HCT116 (cell line): ENCODE measurements around the gene SLAIN2. TPM values are rescaled to one million over a fixed set of nuclear protein-coding genes. Genes with fewer than 3 reads are reported as not detected.

Source experiments
- ATAC-seq: fragments of 200-7000 bp; cut with Tn5 transposase; 2 replicates; pipeline ENCODE4 v1.9.1; 2020; ENCODE audit warnings: mild to moderate bottlenecking, moderate library complexity
- BruUV-seq: library from RNA; stranded (reverse); fragments of 400-500 nt; replicated peaks from 2 replicates; lab custom pipeline; 2021; lab: Mats Ljungman, UMichigan
- CTCF ChIA-PET: fragments of 300-600 bp; sonication (Branson Sonifier 250); formaldehyde crosslinking; loops from one replicate; lab custom pipeline; 2021; ENCODE audit warnings: antibody characterized with exemption; lab: Charles Lee
- POLR2A ChIA-PET: fragments of 300-600, 350-600 bp; sonication (Branson Sonifier 250); formaldehyde crosslinking; loops from one replicate; lab custom pipeline; 2021; ENCODE audit warnings: antibody characterized with exemption; lab: Charles Lee
- RAD21 ChIA-PET, 2 experiments: fragments of 300-600 bp; sonication (Branson Sonifier 250); formaldehyde crosslinking; loops; one replicate each; lab custom pipeline; 2023; ENCODE audit warnings: low total read pairs in 2 of 2; ENCODE audit not compliant: uncharacterized antibody in 2 of 2, unreplicated experiment in 2 of 2, low non-redundant PET in 1 of 2; lab: Charles Lee
- DNase-seq: peaks from one replicate; pipeline ENCODE4 v3.0.0-alpha.2; 2010; ENCODE audit warnings: low read depth, low spot score
- H2AFZ ChIP-seq: fragments of 200-600 bp; shearing (Covaris generic), sonication (generic); 2 replicates; pipeline ENCODE4 v1.6.1; 2017; ENCODE audit warnings: low read depth, mixed run types, mixed read lengths, antibody characterized with exemption, low read length; ENCODE audit not compliant: poor library complexity, severe bottlenecking
- H3K27ac ChIP-seq: 2 replicates; pipeline ENCODE4 v1.5.1; 2012; ENCODE audit warnings: low read depth, low read length
- H3K27me3 ChIP-seq: fragments of 200-600 bp; sonication (generic); 2 replicates; pipeline ENCODE4 v1.6.1; 2016; ENCODE audit warnings: mixed run types, low read length, mixed read lengths; ENCODE audit not compliant: insufficient read depth
- H3K36me3 ChIP-seq, 2 experiments: fragments of 200-500 bp in 1 of 2; fragments of 200-600 bp in 1 of 2; sonication (Bioruptor generic) in 1 of 2; sonication (generic) in 1 of 2; 2 replicates each; pipeline versions ENCODE4 v1.5.1 to v1.6.1; 2014 to 2016; ENCODE audit warnings: low read length in 2 of 2, inconsistent platforms in 1 of 2, mixed read lengths in 1 of 2, mixed run types in 1 of 2; ENCODE audit not compliant: insufficient read depth in 2 of 2, control insufficient read depth in 1 of 2
- H3K4me1 ChIP-seq, 2 experiments: fragments of 200-600 bp in 1 of 2; sonication (generic) in 1 of 2; 2 replicates each; pipeline versions ENCODE4 v1.5.1 to v1.6.1; 2012 to 2017; ENCODE audit warnings: low read length in 2 of 2, inconsistent platforms in 1 of 2, mild to moderate bottlenecking in 1 of 2, mixed read lengths in 1 of 2, mixed run types in 1 of 2, moderate library complexity in 1 of 2; ENCODE audit not compliant: insufficient read depth in 2 of 2, control insufficient read depth in 1 of 2
- H3K4me2 ChIP-seq: fragments of 200-600 bp; sonication (generic); 2 replicates; pipeline ENCODE4 v1.6.1; 2017; ENCODE audit warnings: mixed run types, low read length, mixed read lengths
- H3K4me3 ChIP-seq, 2 experiments: fragments of 200-600 bp in 1 of 2; sonication (generic) in 1 of 2; replicated peaks in 1 of 2; 2 replicates each; pipeline ENCODE4 v1.5.1; 2011 to 2016; ENCODE audit warnings: low read length in 2 of 2, control low read depth in 1 of 2, low read depth in 1 of 2, mild to moderate bottlenecking in 1 of 2, mixed read lengths in 1 of 2, mixed run types in 1 of 2
- H3K79me2 ChIP-seq: fragments of 200-600 bp; sonication (generic); 2 replicates; pipeline ENCODE4 v1.6.1; 2017; ENCODE audit warnings: mild to moderate bottlenecking, mixed run types, low read length, moderate library complexity, mixed read lengths; ENCODE audit not compliant: insufficient read depth
- H3K9ac ChIP-seq: fragments of 200-600 bp; sonication (generic); 2 replicates; pipeline ENCODE4 v1.6.1; 2016; ENCODE audit warnings: low read length, mixed read lengths
- H3K9me2 ChIP-seq: fragments of 200-600 bp; sonication (generic), shearing (Covaris generic); 2 replicates; pipeline ENCODE4 v1.6.1; 2017; ENCODE audit warnings: mixed run types, mild to moderate bottlenecking, moderate library complexity; ENCODE audit not compliant: insufficient read depth
- H3K9me3 ChIP-seq, 2 experiments: fragments of 200-500 bp in 1 of 2; fragments of 200-600 bp in 1 of 2; sonication (Bioruptor generic) in 1 of 2; sonication (generic) in 1 of 2; 2 replicates each; pipeline ENCODE4 v1.6.1; 2014 to 2017; ENCODE audit warnings: low read length in 2 of 2, mixed read lengths in 2 of 2, inconsistent platforms in 1 of 2, low read depth in 1 of 2, mild to moderate bottlenecking in 1 of 2, mixed run types in 1 of 2, moderate library complexity in 1 of 2; ENCODE audit not compliant: control insufficient read depth in 1 of 2, insufficient read depth in 1 of 2
- H4K20me1 ChIP-seq: fragments of 200-600 bp; sonication (generic), shearing (Covaris generic); 2 replicates; pipeline ENCODE4 v1.6.1; 2017; ENCODE audit warnings: mixed run types, mild to moderate bottlenecking, moderate library complexity; ENCODE audit not compliant: insufficient read depth
- CEBPB ChIP-seq: IDR thresholded peaks from 2 replicates; pipeline ENCODE4 v1.6.1; 2012; ENCODE audit warnings: low read depth
- EGR1 ChIP-seq: IDR thresholded peaks from 2 replicates; pipeline ENCODE4 v1.6.1; 2012; ENCODE audit warnings: low read depth
- ELF1 ChIP-seq: IDR thresholded peaks from 2 replicates; pipeline ENCODE4 v1.6.1; 2012; ENCODE audit warnings: low read depth, borderline replicate concordance
- SIN3A ChIP-seq: IDR thresholded peaks from 2 replicates; pipeline ENCODE4 v1.6.1; 2012; ENCODE audit warnings: low read depth
- SRF ChIP-seq: IDR thresholded peaks from 2 replicates; pipeline ENCODE4 v1.6.1; 2012; ENCODE audit warnings: low read depth
- intact Hi-C: fragments of 100-400 bp; cut with micrococcal nuclease; formaldehyde crosslinking; loops from 2 replicates; pipeline ENCODE4 v1.10.0; 2022
- total RNA-seq: library from RNA; stranded (reverse); gene quantifications from one replicate; pipeline ENCODE4 v1.2.1, GENCODE V29; 2021; ENCODE audit not compliant: unreplicated experiment
- TF ChIP-seq, protein P1 (sequence below): IDR thresholded peaks from 2 replicates; pipeline ENCODE4 v1.6.1; 2012
- TF ChIP-seq, protein P2 (sequence below): IDR thresholded peaks from 2 replicates; pipeline ENCODE4 v1.6.1; 2011; ENCODE audit warnings: mild to moderate bottlenecking, low read length, moderate library complexity; ENCODE audit not compliant: insufficient replicate concordance; ENCODE audit errors: extremely low read depth

SLAIN2 gene
- total RNA-seq, 1 experiment from 2014 or later: 50.3 TPM

- no peak for DNase-seq
- Histone ChIP-seq H3K4me1 (no peaks in the 10 kb centered on the region), H4K20me1 (no peaks in the 10 kb centered on the region; the same call in 1 of the 2 replicates), H2AFZ (no peak overlapping the region), H3K27me3 (no peaks in the 10 kb centered on the region), H3K27ac (no peak overlapping the region), H3K4me2 (no peak overlapping the region), H3K9me2 (no peaks in the 10 kb centered on the region), H3K36me3 (no peaks in the 10 kb centered on the region), H3K4me3 (no peak overlapping the region), H3K9ac (no peak overlapping the region), H3K79me2 (no peaks in the 10 kb centered on the region; the same call in 1 of the 2 replicates), H3K9me3 (no peaks in the 10 kb centered on the region)
- CTCF ChIA-PET: no interaction called here
- POLR2A ChIA-PET: no interaction called here
- RAD21 ChIA-PET: no interaction called here
- no TSS peak for BruUV-seq
- ATAC-seq: no peak
- TF ChIP-seq CEBPB (no peak), ELF1 (no peak)
- TF ChIP-seq, protein P1, sequence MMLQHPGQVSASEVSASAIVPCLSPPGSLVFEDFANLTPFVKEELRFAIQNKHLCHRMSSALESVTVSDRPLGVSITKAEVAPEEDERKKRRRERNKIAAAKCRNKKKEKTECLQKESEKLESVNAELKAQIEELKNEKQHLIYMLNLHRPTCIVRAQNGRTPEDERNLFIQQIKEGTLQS: no peak
- intact Hi-C loops: no loop called here
These were observed 64.6 kb downstream of the SLAIN2 start for GRCh38 chr4:48405924-48406323.

- ATAC-seq: no peak
- Histone ChIP-seq H3K9me2 (no peaks in the 10 kb centered on the region), H3K27me3 (no peaks in the 10 kb centered on the region), H3K4me3 (no peak overlapping the region), H3K4me2 (no peak overlapping the region), H3K27ac (no peak overlapping the region), H3K4me1 (no peaks in the 10 kb centered on the region), H3K9me3 (no peaks in the 10 kb centered on the region), H3K36me3 (no peaks in the 10 kb centered on the region), H3K79me2 (no peaks in the 10 kb centered on the region; the same call in 1 of the 2 replicates), H2AFZ (no peak overlapping the region), H3K9ac (no peak overlapping the region), H4K20me1 (no peaks in the 10 kb centered on the region; the same call in 1 of the 2 replicates)
- no peak for DNase-seq
- RAD21 ChIA-PET: no interaction called here
- no TSS peak for BruUV-seq
- TF ChIP-seq SIN3A: no peak
- TF ChIP-seq, protein P2, sequence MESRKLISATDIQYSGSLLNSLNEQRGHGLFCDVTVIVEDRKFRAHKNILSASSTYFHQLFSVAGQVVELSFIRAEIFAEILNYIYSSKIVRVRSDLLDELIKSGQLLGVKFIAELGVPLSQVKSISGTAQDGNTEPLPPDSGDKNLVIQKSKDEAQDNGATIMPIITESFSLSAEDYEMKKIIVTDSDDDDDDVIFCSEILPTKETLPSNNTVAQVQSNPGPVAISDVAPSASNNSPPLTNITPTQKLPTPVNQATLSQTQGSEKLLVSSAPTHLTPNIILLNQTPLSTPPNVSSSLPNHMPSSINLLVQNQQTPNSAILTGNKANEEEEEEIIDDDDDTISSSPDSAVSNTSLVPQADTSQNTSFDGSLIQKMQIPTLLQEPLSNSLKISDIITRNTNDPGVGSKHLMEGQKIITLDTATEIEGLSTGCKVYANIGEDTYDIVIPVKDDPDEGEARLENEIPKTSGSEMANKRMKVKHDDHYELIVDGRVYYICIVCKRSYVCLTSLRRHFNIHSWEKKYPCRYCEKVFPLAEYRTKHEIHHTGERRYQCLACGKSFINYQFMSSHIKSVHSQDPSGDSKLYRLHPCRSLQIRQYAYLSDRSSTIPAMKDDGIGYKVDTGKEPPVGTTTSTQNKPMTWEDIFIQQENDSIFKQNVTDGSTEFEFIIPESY: no peak
- TF ChIP-seq CEBPB: no peak
- TF ChIP-seq SRF: no peak
- TF ChIP-seq EGR1: no peak
- POLR2A ChIA-PET: no interaction called here
- intact Hi-C loops: no loop called here
- CTCF ChIA-PET: no interaction called here
These were observed 67.9 kb downstream of the SLAIN2 start for GRCh38 chr4:48409203-48409602.
